HuH-7 (cell line): ENCODE results near the gene ZNF808.
A peak's percentile ranks its signal among the peaks of the same experiment; 100 is the strongest.
"Not testable (repeated sequence)": the region's sequence is repeated elsewhere in the genome, so short reads cannot be mapped to it uniquely, and the experiment has no call there.

Experiments
- DNase-seq: peaks from one replicate; pipeline ENCODE4 v3.0.0; 2011; ENCODE audit warnings: low spot score

Gene ZNF808

DNA sequence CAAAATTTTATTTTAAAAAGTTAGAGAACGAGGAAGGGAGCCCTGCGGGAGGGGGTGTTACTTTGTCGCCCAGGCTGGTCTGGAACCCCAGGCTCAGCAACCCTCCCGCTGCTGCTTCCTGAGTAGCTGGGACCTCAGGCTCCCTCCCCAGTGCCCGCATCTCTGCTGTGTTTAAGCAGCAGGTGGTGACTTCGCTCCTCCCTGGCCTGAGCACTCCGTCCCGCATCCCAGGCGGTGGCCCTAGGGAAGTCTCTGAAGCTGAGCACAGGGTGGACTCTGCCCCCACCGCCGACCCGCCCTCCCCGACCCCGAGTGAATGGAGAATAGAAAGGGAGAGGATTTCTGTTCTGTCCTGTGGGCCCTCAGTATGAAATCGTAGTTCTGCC lies 73.2 kb downstream of the ZNF808 start:
- DNase-seq: peak; percentile 48

- DNase-seq: peak; percentile 74
Measured at GRCh38 chr19:52601025-52601973, 73.8 kb downstream of the ZNF808 start.

DNA sequence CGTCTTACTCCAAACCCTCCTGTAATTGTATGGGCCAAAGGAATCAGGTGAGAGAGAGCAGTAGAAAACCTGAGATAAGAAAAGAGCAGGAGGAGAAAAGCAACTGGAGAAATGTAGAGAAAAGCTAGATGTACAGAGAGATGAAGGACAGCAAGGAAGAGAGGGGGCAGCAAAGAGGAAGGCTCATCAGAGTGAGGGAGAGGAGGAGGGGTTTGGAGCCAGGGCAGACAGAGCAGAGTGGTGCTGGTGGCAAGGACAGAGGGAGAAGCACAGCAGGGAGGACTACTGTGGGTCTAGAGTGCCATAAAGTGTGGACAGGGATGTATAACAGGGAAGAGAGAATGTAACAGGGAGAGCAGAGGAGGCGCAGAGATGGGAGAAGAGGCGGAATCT lies 74.5 kb downstream of the ZNF808 start:
- not testable (repeated sequence) for DNase-seq

- no peak for DNase-seq
Measured at GRCh38 chr19:52602941-52603340, 75.5 kb downstream of the ZNF808 start.

DNA sequence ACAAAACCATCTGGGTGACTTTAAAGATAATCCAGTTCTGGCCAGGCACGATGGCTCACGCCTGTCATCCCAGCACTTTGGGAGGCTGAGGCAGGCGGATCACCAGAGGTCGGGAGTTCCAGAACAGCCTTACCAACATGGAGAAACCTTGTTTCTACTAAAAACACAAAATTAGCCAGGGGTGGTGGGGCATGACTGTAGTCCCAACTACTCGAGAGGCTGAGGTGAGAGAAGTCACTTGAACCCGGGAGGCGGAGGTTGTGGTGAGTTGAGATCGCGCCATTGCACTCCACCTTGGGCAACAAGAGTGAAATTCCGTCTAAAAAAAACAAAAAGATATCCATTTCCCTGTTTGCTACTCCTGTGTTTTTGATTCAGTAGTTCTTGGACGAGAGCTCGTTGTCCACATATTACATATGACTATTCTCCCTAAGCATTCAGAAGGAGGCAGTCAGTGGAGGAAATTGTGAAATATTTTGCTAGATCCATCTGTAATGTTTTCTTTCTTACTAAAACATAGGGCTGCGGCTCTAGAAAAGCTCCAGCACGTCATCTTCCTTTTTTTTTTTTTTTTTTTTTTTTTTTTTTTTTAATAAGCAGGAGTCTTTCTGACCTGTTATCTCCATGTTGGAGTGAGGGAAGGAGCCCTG lies 76.2 kb downstream of the ZNF808 start:
- no peak for DNase-seq
